KG1 (cell line): ENCODE data around the gene SOBP.
"Not testable (repeated sequence)": the region's sequence is repeated elsewhere in the genome, so short reads cannot be mapped to it uniquely, and the experiment has no call there.

Source experiments
- DNase-seq: peaks from one replicate; lab custom pipeline; 2025; lab: John Stamatoyannopoulos, UW

SOBP gene

DNA sequence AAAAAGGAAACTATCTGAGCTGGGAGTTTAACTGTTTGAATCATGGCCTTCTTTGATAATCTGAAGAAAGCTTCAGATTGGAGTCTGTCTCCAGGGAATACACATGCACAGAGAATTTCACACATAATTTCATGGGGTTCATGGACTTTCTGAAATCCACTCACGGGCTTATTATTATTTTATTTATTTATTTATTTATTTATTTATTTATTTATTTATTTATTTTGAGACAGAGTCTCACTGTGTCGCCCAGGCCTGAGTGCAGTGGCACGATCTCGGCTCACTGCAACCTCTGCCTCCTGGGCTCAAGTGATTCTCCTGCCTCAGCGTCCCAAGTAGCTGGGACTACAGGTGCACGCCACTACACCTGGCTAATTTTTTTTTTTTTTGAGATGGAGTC is 63.2 kb downstream of the SOBP start:
- DNase-seq = not testable (repeated sequence)

DNA sequence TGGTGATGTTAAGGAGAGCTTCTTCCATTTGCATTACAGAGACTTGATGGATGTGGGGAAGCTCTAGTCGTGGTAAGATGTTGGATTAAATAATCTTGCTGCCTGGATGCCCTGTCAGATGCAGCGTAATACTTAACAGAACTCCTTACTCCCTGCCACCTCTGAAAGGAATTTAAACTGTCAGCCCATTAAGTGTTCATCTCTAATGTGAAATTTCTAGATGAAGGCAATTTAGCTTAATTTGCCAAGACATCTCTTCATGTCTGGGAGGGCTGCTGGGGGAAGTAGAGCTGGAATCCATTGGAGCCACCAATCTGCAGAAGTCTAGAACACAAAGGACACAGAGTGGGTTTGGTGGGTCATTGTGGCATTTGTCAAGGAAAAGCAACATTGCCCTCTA is 64.4 kb downstream of the SOBP start:
- no peak for DNase-seq

DNA sequence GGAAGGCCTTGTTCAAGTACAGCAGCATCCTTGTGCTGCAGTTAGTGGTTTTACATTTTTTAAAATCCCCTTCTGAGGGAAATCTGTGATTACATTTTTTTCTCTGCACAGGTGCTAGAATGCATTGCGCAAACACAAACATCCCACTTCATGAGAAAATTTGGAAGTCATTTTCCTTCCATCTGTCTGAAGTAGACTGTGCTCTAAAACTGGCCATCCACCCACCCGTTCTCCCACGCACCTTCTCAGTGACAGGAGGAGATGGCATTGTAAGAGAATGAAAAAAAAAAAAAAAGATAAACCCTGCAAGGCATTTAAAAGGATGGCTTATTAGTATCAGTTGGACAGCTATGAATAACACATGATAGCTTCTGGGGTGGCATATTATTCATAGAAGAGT is 65.0 kb downstream of the SOBP start:
- DNase-seq = no peak

DNA sequence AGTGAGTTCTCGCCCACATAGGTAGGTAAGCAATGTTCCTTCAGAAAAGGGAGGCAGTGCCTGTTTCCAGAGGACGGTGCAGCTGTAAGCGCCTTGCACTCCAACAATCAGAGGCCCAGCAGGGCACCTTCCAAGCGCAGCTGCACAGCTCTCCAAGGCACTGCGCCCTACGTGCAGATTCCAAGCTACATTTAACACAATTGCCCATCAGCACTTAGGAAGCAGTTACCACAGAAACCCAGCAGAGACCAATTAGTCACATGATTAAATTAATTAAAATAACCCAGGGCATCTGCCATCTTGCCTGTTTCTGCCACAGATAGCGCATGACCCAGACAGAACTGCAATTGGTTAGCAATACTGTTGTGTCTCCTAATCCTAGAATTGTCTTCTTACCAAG is 65.5 kb downstream of the SOBP start:
- no peak for DNase-seq

DNA sequence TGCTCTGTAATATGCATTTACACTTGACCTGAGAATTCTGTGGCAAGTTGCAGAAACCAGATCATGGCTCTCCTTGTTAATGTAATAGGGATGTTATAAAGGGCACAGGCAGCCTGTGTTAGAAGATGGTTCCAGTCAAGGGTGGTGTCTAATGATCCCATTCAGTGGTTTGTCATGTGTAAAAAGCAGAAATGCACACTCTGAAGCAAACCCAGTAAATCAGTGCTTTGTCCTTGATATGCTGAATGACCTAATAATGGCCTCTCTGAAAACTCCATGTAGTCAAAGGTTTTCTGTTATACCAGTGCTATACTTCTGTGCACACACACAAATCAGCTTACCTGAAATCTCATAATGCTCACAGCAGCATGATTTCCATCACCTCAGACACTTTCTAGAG is 66.2 kb downstream of the SOBP start:
- DNase-seq = no peak

DNA sequence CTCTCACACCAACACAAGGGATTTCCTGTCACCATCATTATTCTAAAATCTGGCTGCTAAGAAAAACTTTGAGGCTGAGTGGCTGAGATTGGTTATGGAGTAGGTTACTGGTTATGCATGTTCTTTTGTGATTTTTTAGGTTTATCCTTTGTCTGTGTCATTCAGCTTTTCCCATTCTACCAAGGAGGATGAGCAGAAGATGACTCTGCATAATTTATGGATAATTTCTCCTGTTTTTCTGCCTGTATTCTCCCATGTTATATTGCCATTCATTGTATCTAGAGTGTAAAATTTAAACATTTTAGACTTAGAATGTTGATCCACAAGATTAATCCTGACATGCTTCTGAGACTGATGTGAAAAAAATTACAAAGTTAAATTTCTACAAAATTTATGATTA is 67.8 kb downstream of the SOBP start:
- DNase-seq = no peak

DNA sequence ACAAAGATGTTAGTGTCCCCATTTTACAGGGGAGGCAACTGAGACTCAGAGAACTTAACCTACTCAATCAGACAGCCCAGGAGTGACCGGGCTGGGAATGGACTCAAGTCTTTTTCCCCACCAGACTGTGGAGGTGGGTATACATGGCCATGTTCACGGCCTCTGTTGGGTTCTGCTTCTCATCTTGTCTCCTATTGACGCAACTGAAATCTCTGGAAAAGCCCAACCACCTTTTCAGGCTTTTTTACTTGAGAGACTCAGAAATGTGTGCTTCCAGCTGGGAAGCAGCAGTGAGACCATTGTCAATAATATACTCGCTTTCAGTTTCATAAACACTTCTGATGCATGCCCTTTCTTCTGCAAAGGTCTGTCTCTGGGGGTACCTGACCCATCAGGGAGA is 70.7 kb downstream of the SOBP start:
- no peak for DNase-seq

DNA sequence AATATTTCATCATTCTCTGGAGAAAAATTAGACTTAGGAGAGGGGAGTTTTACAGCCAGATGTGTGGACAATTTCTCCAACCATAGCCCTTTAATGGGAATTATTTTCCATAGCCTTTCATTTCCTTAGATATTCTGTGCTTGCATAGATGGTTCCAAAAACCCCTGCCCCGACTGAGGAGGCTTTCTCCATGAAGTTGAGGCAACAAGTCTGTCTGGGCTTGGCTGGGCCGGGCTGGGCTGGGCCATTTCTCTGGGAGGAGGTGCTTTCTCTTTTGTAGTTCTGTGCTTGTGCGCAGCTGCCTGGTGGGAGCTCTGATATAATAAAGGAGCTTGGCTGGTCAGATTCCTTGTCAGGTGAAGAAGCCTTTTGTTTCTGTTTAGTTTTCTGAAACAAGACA is 71.4 kb downstream of the SOBP start:
- no peak for DNase-seq

DNA sequence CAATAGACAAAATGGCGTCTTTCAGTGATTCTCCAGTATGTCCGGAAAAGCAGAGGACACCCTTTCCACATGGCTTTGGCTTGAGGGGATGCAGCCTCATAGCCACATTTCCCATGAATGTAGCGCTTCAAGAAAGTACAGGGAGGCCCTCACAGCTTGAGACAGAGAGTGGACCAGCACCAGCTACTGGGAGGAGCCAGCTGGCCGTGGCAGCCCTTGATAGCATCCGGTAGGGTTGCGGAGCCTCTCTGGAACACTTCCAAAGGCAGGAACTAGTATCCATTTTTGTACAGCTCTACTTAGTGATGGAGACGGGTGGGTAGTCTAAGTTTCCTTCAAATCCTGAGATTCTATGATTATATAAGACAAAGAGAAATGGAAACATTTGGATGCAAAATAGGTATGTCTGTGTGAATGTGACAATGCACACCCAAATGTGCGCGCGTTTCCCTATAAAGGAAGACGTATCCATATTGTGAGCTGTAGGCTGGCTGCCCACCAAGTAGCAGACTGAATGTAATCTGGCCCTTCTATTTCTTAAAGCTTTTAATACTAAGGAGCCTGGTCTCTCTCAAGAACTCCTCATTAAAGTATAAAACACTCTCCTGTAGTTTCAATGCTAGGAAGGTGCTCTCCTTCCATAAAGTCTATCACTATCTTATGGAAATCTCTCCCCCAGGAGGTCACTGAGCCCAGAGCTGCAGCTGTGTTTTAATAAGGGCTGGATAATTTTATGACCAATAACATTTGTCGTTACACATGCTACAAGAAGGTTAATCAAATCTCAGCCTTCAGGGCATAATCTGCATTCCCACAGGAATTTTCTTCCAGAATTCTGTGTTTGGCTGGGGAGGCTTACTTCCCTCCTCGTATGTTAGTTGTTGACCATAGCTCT is 74.0 kb downstream of the SOBP start:
- DNase-seq = no peak

DNA sequence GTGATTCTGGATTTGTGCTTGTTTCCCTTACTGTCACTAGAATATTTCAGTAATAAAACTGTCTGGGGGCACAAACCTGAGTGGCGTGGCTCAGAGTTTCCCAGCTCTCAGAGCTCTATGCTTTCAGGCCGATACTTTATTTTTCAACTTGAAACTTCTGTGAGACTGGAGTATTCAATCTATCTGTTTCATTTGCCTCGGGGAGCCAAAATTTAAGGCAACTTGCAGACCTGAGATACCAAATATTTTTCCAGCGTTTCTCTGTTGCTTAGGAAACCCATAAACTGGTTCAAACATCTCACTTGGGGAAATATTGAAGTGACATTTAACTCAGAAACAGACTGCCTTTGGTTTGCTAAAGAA is 74.7 kb downstream of the SOBP start:
- DNase-seq = no peak

DNA sequence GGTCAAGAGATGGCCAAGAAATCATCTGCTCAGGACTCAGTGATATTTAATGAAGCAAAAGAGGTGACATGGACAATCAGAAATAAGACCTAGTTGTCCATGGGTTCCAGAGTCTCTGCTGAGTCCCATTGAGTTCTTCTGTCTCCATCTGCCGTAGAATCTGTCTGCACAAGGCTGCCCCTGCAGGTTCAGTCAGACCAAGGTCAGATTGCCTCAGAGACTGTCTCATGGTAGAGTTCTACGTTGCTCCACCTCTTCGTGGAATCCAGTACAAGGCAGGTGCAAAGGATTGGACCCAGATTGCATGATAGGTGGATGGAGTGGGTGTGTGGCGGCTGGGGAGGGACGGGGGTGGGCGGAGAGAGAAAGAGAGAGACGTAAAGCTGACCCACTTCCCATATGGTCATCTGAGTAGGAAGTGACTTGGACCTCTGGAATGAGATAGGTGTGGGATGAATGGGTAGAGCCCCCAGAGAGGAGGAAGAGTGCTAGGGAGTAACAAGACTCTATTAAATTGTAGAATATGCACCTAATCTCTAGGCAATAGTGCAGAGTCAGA is 75.3 kb downstream of the SOBP start:
- DNase-seq = no peak

DNA sequence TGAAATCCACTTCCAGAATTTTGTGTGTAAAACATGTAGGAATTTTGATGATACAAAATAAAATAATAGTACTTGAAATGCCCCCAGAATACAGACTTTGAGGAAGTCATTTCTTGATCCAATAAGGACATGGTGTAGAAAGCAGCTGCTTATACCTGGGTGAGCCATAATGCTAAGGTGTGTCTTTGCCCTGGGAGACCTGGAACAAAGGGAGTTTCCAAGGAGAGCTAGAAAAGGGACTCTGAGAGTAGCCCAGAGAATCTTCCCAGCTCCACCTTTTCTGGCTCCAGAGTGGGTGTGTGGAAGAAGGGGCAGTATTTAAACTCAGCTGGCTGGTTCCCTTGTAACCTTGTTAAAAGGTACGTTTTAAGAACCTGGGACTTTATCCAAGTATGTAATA is 77.7 kb downstream of the SOBP start:
- DNase-seq = no peak

DNA sequence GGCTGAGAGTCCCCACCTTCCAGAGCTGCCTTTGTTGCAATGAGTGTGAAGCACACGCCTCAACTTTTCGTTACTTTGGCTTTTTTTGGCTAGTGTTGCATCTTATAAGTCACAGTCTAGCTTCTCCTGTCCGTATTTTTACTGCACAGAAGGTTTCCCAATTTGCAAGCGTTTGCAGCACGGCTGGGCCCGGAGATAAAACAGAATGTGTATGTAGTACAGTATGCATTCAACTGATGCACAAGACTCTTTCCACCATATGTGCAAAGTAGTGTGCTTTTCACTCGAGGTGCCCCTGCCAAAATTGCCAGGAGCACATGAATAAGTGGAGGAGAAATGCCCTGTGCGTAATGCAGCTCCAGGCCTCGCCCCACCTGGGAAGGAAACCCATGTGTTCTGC is 79.6 kb downstream of the SOBP start:
- no peak for DNase-seq

DNA sequence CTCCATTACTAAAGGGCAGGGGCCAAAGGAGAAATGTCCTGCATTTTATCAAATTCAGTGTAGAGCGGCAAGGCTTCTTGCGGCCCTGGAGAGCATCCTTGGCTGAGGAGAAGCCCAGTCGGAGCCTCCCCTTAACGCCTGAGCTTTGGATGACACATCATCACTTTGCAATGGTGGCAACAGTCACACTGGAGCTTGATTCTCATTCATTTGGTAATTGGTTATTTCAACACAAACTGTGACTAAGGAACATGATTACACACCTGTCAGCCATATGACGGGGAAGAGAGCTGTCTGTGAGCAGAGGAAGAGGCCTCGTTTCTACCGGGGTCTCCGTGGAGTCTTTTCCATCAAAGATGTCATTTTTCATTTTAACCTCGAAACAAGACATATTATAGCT is 81.4 kb downstream of the SOBP start:
- DNase-seq = no peak

DNA sequence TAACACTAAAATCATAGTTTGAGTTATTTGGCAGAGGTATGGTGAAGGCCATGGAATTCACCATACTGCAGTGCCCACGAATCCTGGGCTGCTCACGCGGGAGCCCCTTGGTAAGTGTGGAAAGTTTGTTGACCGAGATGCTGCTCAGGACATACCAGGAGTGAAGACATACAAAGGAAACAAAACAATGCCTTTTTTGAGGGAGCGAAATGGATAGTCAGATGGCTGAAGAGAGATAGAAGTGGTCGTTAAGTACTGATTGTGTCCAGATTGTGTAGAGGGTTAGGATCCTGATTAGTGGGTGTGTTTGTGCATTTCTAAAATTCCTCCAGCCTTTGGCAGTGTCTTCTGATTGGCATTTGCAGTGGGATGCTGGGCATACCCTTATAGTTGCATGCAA is 83.0 kb downstream of the SOBP start:
- no peak for DNase-seq

DNA sequence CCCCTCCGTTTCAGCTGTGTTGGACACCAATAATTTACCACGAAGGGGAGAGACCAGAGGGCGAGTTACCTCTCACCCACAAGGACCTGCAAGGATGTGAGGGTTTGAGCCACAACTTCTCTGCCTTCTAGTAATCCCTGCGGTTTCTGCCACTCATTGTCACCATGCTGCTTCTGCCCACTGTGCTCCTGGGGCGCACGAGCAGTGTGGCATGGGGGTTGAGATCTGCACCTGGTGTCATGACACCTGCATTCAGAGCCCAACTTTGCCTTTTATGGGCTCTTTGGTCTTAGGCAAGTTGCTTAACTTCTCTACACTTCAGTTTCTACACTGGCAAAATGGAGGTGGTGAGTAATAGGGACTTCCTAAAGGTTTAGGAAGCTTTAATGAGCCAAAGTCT is 84.9 kb downstream of the SOBP start:
- no peak for DNase-seq

DNA sequence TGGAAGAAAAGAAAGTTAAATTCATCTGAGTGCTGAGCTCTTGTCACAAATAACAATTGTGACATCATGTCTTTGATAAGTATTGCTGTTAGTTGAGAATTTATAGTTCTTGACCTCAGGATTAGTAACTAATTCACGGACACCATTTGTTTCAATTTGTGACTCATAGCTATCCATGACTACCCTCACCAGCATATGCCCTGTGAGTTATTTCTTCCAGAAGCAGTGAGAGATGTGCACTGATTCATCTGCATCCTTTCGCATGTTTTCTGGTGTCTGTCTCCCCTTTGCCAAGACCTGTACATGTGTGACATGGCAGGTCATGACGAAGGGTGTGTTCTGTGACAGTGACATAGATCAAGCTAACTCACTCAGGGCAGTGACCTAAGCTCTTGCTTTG is 86.9 kb downstream of the SOBP start:
- no peak for DNase-seq

DNA sequence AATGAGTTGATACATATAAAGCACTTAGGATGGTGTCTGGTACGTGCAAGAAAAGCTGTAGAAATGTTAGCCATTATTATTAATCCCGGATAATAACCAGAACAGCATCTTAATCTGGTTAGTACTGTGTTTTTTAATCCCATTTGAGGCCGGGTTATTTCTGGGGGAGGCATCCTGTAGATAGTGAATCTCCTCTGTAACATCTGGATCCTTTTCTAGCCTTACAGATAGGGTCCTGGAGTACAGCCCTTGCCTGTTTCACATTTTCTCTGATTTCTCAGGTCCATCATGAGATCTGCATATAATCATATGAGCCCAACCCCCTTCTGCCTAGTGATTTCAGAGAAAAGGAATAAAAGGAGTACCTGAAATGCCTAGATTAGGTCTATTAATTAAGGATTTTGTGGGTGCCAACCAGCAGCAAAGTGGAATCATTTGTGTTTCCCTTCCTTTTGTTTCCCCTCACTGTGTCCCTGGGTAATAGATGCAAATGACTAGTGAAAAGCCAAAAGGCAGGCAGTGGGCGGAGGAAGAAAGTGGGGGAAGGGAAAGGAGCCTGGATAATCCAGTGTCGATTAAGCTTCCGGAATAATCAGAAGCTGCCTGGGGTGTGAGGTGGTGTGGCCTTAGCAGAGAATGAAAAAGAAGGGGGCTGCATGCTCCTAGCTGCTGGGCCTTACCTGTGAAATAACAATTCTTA is 88.9 kb downstream of the SOBP start:
- no peak for DNase-seq

DNA sequence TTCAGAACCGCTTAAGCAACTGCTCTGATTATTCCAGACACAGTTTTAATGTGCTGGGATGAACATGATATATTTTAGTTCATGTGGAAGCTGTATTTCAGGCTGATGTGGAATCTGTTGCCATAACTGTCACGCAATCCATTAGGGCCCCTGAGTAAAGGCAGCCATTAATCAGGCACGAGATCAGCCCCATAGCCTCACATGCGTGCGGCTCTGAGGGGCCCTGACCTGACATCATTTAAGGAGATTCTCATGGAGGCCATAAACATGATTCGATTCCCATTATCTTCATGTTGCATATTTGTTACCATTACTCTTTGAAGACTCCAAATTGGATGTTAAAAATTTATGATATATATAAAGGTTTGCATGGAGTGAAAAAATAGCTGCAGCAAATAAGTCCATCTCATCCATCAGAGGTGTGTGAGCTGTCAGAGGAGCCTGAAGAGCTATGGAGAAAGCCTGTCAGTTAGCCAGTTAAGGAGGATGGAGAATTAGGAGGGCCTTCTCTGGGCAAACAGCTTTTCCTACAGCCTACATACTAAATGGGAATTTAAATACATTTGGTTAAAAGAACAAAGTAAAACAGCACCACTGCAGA is 89.6 kb downstream of the SOBP start:
- no peak for DNase-seq

DNA sequence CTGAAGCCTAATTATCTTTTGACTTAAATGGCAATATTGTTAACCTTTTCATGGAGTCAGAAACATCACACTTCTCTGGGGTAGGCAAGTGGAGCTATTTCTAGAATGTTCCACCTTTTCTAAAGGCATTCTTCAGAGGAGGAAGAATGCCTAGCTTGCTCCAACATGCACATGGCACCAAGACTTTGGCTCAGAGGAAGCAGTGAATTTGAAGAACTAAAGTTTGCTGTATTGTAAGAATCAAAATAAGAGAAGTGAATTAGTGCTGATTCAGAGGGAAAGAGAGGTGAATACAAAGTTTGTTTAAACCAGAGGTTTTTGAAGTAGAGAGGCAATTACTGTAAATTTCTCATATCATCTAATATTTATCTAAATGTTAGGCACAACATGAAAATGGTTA is 92.2 kb downstream of the SOBP start:
- no peak for DNase-seq

DNA sequence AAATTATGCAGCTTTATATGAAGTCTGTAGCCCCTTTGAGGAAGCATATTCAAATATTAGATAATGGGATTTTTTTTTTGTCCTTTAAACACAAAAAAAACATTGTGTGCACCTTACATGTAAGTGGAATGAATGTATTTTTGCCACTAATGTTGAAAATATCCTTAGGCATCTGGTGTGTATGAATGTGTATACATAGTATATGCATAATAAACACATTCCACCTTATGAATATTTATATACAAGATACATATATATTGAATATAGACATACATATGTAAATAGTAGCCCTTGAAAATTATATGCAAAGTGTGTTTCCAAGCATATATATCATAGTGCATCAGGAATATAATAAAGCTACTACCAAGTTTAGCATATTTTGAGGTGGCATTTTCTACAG is 94.8 kb downstream of the SOBP start:
- no peak for DNase-seq

DNA sequence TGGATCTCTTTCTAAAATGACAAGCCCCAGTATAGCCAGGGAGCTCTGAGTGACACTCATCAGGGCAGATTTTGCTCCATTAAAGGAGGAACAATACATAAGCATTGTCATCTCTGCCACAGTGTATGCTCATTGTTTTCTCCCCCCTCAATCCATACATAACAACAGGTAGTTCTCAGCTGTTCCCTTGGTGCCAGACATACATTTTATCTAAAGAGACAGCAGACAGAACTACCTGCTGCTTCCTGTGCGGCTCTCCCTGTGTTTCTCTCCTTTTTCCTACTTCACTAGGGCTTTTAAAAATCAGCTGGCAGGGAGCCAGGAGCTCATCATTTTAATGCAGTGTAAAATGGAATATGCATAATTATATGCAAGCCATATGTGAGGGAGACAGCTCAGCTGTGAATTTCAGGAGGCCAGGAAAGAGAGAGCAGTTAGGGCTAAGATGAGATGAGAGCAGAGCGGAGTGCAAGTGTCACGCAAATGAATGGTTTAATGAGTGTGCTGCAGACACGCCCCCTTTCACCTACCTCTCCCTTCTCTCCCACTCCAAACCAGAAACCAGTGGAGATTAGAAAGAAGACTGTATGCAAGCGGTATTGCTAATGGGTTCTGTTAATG is 96.0 kb downstream of the SOBP start:
- DNase-seq = no peak

DNA sequence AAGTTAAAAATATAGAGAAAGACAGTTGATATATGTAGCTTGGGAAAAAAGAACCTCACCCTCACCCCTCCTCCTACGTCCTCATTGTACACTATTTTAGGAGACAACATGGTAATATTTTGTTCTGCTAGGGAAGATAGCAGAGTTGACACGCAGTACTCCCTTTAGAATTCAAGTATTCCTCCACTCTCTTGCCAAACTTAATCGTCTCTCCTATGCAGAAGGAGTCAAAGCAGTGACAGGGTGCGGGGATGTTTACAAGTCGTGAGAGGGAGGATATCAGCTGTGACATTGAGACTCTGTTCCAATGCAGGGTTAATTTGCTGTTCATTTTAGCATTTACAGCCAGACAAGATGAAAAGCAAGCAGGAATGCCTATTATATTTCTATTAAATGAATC is 97.5 kb downstream of the SOBP start:
- DNase-seq = no peak
